TTC549 (cell line): Measurements from ENCODE around the gene ADARB2.
"Not testable (repeated sequence)": the region's sequence is repeated elsewhere in the genome, so short reads cannot be mapped to it uniquely, and the experiment has no call there.

Experiments
- FAIRE-seq: peaks from 2 replicates; lab custom pipeline; 2012; peaks lifted over from hg19 to GRCh38; lab: Jason Lieb, UNC

The ADARB2 gene

GRCh38 chr10:1365540-1366321, 371.6 kb downstream of the ADARB2 start:
- FAIRE-seq, result no peak

- no peak for FAIRE-seq
These were observed 373.0 kb downstream of the ADARB2 start for GRCh38 chr10:1364151-1364910.

- no peak for FAIRE-seq
These were observed 373.7 kb downstream of the ADARB2 start for GRCh38 chr10:1363446-1364121.

GRCh38 chr10:1362589-1363445, 374.5 kb downstream of the ADARB2 start:
- FAIRE-seq, result no peak

- FAIRE-seq, result no peak
These were observed 375.8 kb downstream of the ADARB2 start for GRCh38 chr10:1361411-1362105.

- no peak for FAIRE-seq
These were observed 376.7 kb downstream of the ADARB2 start for GRCh38 chr10:1360558-1361164.

- FAIRE-seq, result no peak
These were observed 377.2 kb downstream of the ADARB2 start for GRCh38 chr10:1360011-1360557.

- no peak for FAIRE-seq
These were observed 377.7 kb downstream of the ADARB2 start for GRCh38 chr10:1359626-1359955.

GRCh38 chr10:1358860-1359625, 378.3 kb downstream of the ADARB2 start:
- FAIRE-seq, result no peak

GRCh38 chr10:1358147-1358546, 379.2 kb downstream of the ADARB2 start:
- no peak for FAIRE-seq

- FAIRE-seq, result no peak
These were observed 381.0 kb downstream of the ADARB2 start for GRCh38 chr10:1356349-1356748.

- FAIRE-seq, result no peak
These were observed 382.3 kb downstream of the ADARB2 start for GRCh38 chr10:1354809-1355710.

GRCh38 chr10:1352296-1352695, 385.0 kb downstream of the ADARB2 start:
- not testable (repeated sequence) for FAIRE-seq

- FAIRE-seq, result no peak
These were observed 388.6 kb downstream of the ADARB2 start for GRCh38 chr10:1348773-1349050.

GRCh38 chr10:1347962-1348772, 389.2 kb downstream of the ADARB2 start:
- FAIRE-seq, result no peak

- no peak for FAIRE-seq
These were observed 389.8 kb downstream of the ADARB2 start for GRCh38 chr10:1347525-1347924.

GRCh38 chr10:1346201-1346600, 391.1 kb downstream of the ADARB2 start:
- FAIRE-seq, result no peak

GRCh38 chr10:1345368-1345767, 392.0 kb downstream of the ADARB2 start:
- no peak for FAIRE-seq
